Neuronal stem cell (in vitro differentiated cells): Measurements from ENCODE around the gene MEGF8.

ENCODE experiments used
- DNase-seq: peaks from one replicate; pipeline ENCODE4 v3.0.0-alpha.2; 2013; ENCODE audit warnings: low spot score
- H2AFZ ChIP-seq: one replicate; pipeline ENCODE4 v1.6.1; 2013; ENCODE audit warnings: mild to moderate bottlenecking, low read length, inconsistent platforms
- H2AK5ac ChIP-seq: 2 replicates; pipeline ENCODE4 v1.6.1; 2013; ENCODE audit warnings: low read depth, mild to moderate bottlenecking, inconsistent platforms, low read length, moderate library complexity, mixed read lengths
- H2BK120ac ChIP-seq: 2 replicates; pipeline ENCODE4 v1.6.1; 2013; ENCODE audit warnings: low read depth, mild to moderate bottlenecking, inconsistent platforms, low read length, moderate library complexity, mixed read lengths
- H2BK12ac ChIP-seq: one replicate; pipeline ENCODE4 v1.6.1; 2013; ENCODE audit warnings: low read length, inconsistent platforms
- H2BK15ac ChIP-seq: 2 replicates; pipeline ENCODE4 v1.6.1; 2013; ENCODE audit warnings: mild to moderate bottlenecking, low read length, inconsistent platforms, mixed read lengths
- H2BK5ac ChIP-seq: one replicate; pipeline ENCODE4 v1.6.1; 2013; ENCODE audit warnings: inconsistent platforms, mild to moderate bottlenecking, low read length, moderate library complexity
- H3K14ac ChIP-seq: one replicate; pipeline ENCODE4 v1.6.1; 2013; ENCODE audit warnings: low read length, inconsistent platforms
- H3K18ac ChIP-seq: 2 replicates; pipeline ENCODE4 v1.6.1; 2013; ENCODE audit warnings: low read length, inconsistent platforms
- H3K23ac ChIP-seq: 2 replicates; pipeline ENCODE4 v1.6.1; 2013; ENCODE audit warnings: low read depth, mild to moderate bottlenecking, mixed read lengths, low read length, inconsistent platforms; ENCODE audit not compliant: poor library complexity
- H3K27ac ChIP-seq: replicated peaks from 3 replicates; pipeline ENCODE4 v1.5.1; 2013; ENCODE audit warnings: low read length, inconsistent platforms
- H3K27me3 ChIP-seq, 3 experiments: 2 replicates each; pipeline ENCODE4 v1.6.1; 2013; ENCODE audit warnings: low read length in 3 of 3, mild to moderate bottlenecking in 2 of 3, inconsistent platforms in 1 of 3, low read depth in 1 of 3, mixed read lengths in 1 of 3, moderate library complexity in 1 of 3; ENCODE audit not compliant: control insufficient read depth in 3 of 3, insufficient read depth in 3 of 3
- H3K36me3 ChIP-seq, 2 donors: replicated peaks in 1 of 2; 2 replicates each; pipeline ENCODE4 v1.6.1; 2013; ENCODE audit warnings: low read length in 2 of 2; ENCODE audit not compliant: control insufficient read depth in 2 of 2, insufficient read depth in 2 of 2
- H3K4ac ChIP-seq: 2 replicates; pipeline ENCODE4 v1.6.1; 2013; ENCODE audit warnings: inconsistent platforms, mild to moderate bottlenecking, low read length, moderate library complexity
- H3K4me1 ChIP-seq, 2 donors: 1 replicate in 1 of 2; 2 replicates in 1 of 2; pipeline ENCODE4 v1.6.1; 2013; ENCODE audit warnings: low read length in 2 of 2, low read depth in 1 of 2; ENCODE audit not compliant: control insufficient read depth in 2 of 2, insufficient read depth in 1 of 2
- H3K4me2 ChIP-seq: one replicate; pipeline ENCODE4 v1.6.1; 2013; ENCODE audit warnings: mild to moderate bottlenecking, low read length, inconsistent platforms; ENCODE audit not compliant: insufficient read depth, poor library complexity, severe bottlenecking
- H3K4me3 ChIP-seq, 2 donors: 2 replicates each; pipeline ENCODE4 v1.5.1; 2013; ENCODE audit warnings: low read length in 2 of 2, mild to moderate bottlenecking in 2 of 2, inconsistent platforms in 1 of 2, moderate library complexity in 1 of 2
- H3K79me1 ChIP-seq: one replicate; pipeline ENCODE4 v1.6.1; 2013; ENCODE audit warnings: low read depth, mild to moderate bottlenecking, inconsistent platforms, low read length, moderate library complexity
- H3K9ac ChIP-seq: one replicate; pipeline ENCODE4 v1.6.1; 2013; ENCODE audit warnings: mild to moderate bottlenecking, low read depth, low read length, inconsistent platforms; ENCODE audit not compliant: poor library complexity
- H3K9me3 ChIP-seq, 2 donors: replicated peaks in 1 of 2; 2 replicates each; pipeline versions ENCODE3 to v1.6.1; 2013; ENCODE audit warnings: low read length in 2 of 2, mild to moderate bottlenecking in 2 of 2, inconsistent platforms in 1 of 2, low read depth in 1 of 2, mixed read lengths in 1 of 2, moderate library complexity in 1 of 2; ENCODE audit not compliant: control insufficient read depth in 2 of 2, insufficient read depth in 1 of 2
- H4K8ac ChIP-seq: one replicate; pipeline ENCODE4 v1.6.1; 2013; ENCODE audit warnings: low read depth, mild to moderate bottlenecking, inconsistent platforms, low read length, moderate library complexity
- H4K91ac ChIP-seq: one replicate; pipeline ENCODE4 v1.6.1; 2013; ENCODE audit warnings: low read length, low read depth, mild to moderate bottlenecking, inconsistent platforms; ENCODE audit not compliant: poor library complexity
- WGBS, 2 donors: extraction: QIAGEN DNeasy Blood & Tissue Kit; methylation state at CpG; one replicate each; pipeline ENCODE4 v1.1.7; 2013; ENCODE audit warnings: missing lambda C conversion rate in 2 of 2, mixed read lengths in 1 of 2; ENCODE audit not compliant: insufficient read length in 2 of 2, insufficient replicate concordance in 1 of 2; ENCODE audit errors: extremely low coverage in 2 of 2; 5-methylcytosine and 5-hydroxymethylcytosine counted together

The MEGF8 gene

DNA sequence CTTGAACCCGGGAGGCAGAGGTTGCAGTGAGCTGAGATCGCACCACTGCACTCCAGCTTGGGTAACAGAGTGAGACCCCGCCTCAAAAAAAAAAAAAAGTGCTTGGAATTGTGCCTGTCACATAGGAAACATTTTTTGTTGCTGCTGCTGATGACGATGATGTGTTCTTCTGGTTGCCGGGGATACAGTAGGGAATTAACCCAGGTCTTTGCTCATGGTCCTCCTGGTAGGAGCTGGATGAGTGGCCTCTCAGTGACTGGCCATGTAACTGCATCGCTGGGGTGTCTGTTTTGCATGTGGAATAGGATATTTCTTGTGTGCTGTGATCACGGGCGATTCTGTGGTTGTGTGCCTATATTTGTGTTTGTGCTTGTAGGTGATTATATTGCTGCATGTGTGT is 69.3 kb downstream of the MEGF8 start:
- no peak for DNase-seq
- Histone ChIP-seq H3K27me3 (peaks cover 0 to 31% (median 5%) of the 10 kb centered on the region in 3 experiments), H3K36me3 (no peaks in the 10 kb centered on the region)

DNA sequence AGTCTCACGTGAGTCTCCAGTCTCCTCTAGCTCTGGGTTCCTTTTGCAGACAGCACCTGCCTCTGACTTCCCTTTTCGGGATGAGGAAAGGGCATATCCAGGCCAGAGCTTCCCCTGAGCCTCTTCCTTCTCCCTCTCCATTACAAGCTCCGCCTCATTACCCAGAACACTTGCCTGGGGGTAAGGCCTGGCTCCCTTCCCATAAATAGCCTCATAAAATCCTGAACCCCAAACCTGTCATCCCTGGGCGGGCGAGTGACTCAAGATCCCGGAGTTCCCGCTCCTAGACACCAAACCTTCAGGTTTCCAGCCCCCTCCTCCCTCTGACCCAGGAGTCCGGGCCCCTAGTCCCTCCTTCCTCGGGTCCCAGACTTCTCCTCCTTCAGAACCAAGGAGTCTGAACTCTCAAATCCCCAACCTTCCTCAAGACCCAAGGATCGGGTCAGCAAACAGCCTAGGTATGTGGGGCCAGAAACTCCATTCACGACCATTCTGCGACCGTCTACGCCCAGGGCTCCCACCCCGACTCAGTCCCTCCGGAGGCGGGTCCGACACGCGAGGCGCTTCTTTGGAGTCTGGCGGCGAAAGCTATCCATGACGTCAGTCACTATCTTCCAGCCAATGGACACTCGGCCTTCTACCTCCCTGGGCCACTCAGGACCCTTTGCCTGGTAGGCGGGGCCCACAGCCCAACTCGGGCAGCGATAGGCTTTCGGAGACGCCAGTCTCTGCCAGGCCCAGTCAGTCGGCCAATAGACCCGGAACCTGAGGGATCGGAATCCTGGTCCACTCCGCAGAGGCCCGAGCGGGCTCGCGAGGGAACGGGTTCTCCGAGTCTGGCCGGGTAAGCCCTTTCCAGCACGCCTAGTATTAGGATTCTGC is 71.2 kb downstream of the MEGF8 start:
- peaks cover 0 to 14% (median 0%) of the 10 kb centered on the region in 3 experiments for H3K27me3 ChIP-seq
- H3K27ac ChIP-seq: peak overlapping the region; percentile 63
- no peak overlapping the region for H4K91ac ChIP-seq
- peak overlapping the region; percentile 42 for H2BK15ac ChIP-seq
- peak overlapping the region; percentile 92 for H3K4me2 ChIP-seq
- H3K4me1 ChIP-seq: peaks cover 13 to 28% of the 10 kb centered on the region in 2 donors
- no peaks in the 10 kb centered on the region for H3K9me3 ChIP-seq
- H3K18ac ChIP-seq: peak overlapping the region; percentile 49
- no peak overlapping the region for H3K4ac ChIP-seq
- peak overlapping the region; percentile 73 to 89 for H3K4me3 ChIP-seq
- no peak overlapping the region for H4K8ac ChIP-seq
- DNase-seq: peak; percentile 98
- H2BK120ac ChIP-seq: no peak overlapping the region
- H3K14ac ChIP-seq: no peak overlapping the region
- H3K9ac ChIP-seq: peak overlapping the region; percentile 93
- WGBS, 2 donors: no CpG with 5 or more reads among the region's 42 CpGs
- H3K79me1 ChIP-seq: peaks cover 5% of the 10 kb centered on the region
- no peak overlapping the region for H2AK5ac ChIP-seq
- no peak overlapping the region for H2BK12ac ChIP-seq
- no peak overlapping the region for H3K23ac ChIP-seq
- peak overlapping the region; percentile 89 for H2AFZ ChIP-seq
- peak overlapping the region; percentile 88 for H2BK5ac ChIP-seq
- H3K36me3 ChIP-seq: no peaks in the 10 kb centered on the region

More for the DNA sequence above, 69.3 kb downstream of the MEGF8 start:
- H3K18ac ChIP-seq: no peak overlapping the region
- no peak overlapping the region for H3K4ac ChIP-seq
- no peak overlapping the region for H3K27ac ChIP-seq
- H2BK12ac ChIP-seq: no peak overlapping the region
- no peak overlapping the region for H4K8ac ChIP-seq
- no peak overlapping the region for H4K91ac ChIP-seq
- H3K79me1 ChIP-seq: peaks cover 5% of the 10 kb centered on the region
- H3K9me3 ChIP-seq: no peaks in the 10 kb centered on the region
- H2AK5ac ChIP-seq: no peak overlapping the region
- H3K14ac ChIP-seq: no peak overlapping the region
- H2AFZ ChIP-seq: no peak overlapping the region
- H3K9ac ChIP-seq: no peak overlapping the region
- no peak overlapping the region for H3K4me2 ChIP-seq
- no peak overlapping the region for H2BK15ac ChIP-seq
- H2BK120ac ChIP-seq: no peak overlapping the region
- WGBS, 2 donors: no CpG with 5 or more reads among the region's 8 CpGs
- H3K4me3 ChIP-seq: no peak overlapping the region
- H3K23ac ChIP-seq: no peak overlapping the region
- peaks cover 11 to 24% of the 10 kb centered on the region in 2 donors for H3K4me1 ChIP-seq
- H2BK5ac ChIP-seq: no peak overlapping the region

DNA sequence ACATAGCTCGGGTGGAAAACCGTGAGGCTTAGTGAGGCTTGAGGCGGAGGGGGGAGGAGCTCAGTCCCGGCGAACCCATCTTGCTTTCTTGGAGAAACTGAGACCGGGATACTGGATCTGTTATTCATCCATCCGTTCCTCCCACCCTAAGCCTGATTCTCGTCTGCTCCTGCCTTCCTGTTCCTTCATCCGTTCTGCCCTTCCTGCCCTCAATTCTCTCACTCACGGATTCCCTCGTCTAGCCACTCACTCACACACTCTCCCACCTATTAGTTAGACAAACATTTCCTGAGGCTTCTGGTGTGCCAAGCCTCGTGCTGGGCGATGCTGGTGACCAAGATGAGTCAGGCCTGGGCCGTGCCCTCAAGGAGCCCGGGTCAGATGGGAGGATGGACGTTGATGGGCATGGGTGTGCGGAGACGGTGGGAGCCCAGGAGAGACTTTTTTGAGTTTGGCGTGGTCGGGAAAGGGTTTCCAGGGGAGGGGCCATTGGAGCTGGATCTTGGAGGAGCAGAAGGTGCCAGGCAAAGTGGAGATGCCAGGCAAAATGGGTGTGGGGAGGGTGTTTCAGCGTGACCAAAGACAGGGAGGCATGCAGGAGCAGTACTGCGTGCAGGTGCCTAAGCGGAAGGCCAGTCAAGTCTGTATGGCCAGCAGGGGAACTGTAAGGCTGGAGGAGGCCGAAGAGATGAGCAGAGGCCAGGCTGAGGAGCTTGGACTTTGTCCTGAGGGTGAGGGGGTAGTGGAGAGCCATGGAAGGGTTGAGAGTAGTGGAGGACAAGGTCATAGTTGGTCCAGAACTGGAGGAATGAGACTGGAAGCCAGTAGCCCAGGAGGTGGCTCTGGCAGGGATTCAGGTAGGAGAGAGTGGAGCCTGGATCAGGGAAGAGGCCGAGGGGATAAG is 72.1 kb downstream of the MEGF8 start:
- Histone ChIP-seq H2AFZ (peak overlapping the region; percentile 89), H3K4me3 (peak overlapping the region; percentile 73 to 89), H4K91ac (peak overlapping the region; percentile 22), H3K79me1 (peaks cover 5% of the 10 kb centered on the region), H3K18ac (peak overlapping the region; percentile 49), H3K27me3 (peaks cover 0 to 5% (median 0%) of the 10 kb centered on the region in 3 experiments), H2BK5ac (peak overlapping the region; percentile 35), H2AK5ac (peak overlapping the region; percentile 79), H3K14ac (no peak overlapping the region), H3K27ac (no peak overlapping the region), H3K9ac (peak overlapping the region; percentile 93), H2BK15ac (no peak overlapping the region), H2BK12ac (peak overlapping the region; percentile 68), H3K4me2 (peak overlapping the region; percentile 91), H3K4ac (no peak overlapping the region), H3K4me1 (peaks cover 14 to 32% of the 10 kb centered on the region in 2 donors), H3K36me3 (no peaks in the 10 kb centered on the region), H3K23ac (peak overlapping the region; percentile 69), H2BK120ac (no peak overlapping the region), H3K9me3 (no peaks in the 10 kb centered on the region), H4K8ac (peak overlapping the region; percentile 66)
- no peak for DNase-seq
- WGBS, 2 donors: no CpG with 5 or more reads among the region's 25 CpGs
